HG02943 (cell line): ENCODE data around the gene MFSD8.
A peak's percentile ranks its signal among the peaks of the same experiment; 100 is the strongest.
"Not testable (repeated sequence)": the region's sequence is repeated elsewhere in the genome, so short reads cannot be mapped to it uniquely, and the experiment has no call there.

Source experiments
- ATAC-seq: cut with Tn5 transposase; IDR thresholded peaks from one replicate; pipeline ENCODE4 v1.9.1; 2021; ENCODE audit warnings: mild to moderate bottlenecking, low read depth, moderate library complexity; ENCODE audit not compliant: unreplicated experiment

The MFSD8 gene, protein sequence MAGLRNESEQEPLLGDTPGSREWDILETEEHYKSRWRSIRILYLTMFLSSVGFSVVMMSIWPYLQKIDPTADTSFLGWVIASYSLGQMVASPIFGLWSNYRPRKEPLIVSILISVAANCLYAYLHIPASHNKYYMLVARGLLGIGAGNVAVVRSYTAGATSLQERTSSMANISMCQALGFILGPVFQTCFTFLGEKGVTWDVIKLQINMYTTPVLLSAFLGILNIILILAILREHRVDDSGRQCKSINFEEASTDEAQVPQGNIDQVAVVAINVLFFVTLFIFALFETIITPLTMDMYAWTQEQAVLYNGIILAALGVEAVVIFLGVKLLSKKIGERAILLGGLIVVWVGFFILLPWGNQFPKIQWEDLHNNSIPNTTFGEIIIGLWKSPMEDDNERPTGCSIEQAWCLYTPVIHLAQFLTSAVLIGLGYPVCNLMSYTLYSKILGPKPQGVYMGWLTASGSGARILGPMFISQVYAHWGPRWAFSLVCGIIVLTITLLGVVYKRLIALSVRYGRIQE

GRCh38 chr4:127965062-127965802 lies at the start of gene MFSD8, which contains the start of gene ABHD18:
Gene MFSD8, minus strand, starts transcription at chr4:127965173. Its CDS starts 40 bp downstream, at chr4:127965133.
Gene ABHD18, plus strand, starts transcription at chr4:127965406. Its CDS starts 17,550 bp downstream, at chr4:127982956.
- peak; percentile 97 for ATAC-seq

GRCh38 chr4:128009428-128009827 lies 44.5 kb upstream of the MFSD8 start:
- no peak for ATAC-seq

- ATAC-seq = no peak
These were observed 41.6 kb upstream of the MFSD8 start for GRCh38 chr4:128006592-128006991.

DNA sequence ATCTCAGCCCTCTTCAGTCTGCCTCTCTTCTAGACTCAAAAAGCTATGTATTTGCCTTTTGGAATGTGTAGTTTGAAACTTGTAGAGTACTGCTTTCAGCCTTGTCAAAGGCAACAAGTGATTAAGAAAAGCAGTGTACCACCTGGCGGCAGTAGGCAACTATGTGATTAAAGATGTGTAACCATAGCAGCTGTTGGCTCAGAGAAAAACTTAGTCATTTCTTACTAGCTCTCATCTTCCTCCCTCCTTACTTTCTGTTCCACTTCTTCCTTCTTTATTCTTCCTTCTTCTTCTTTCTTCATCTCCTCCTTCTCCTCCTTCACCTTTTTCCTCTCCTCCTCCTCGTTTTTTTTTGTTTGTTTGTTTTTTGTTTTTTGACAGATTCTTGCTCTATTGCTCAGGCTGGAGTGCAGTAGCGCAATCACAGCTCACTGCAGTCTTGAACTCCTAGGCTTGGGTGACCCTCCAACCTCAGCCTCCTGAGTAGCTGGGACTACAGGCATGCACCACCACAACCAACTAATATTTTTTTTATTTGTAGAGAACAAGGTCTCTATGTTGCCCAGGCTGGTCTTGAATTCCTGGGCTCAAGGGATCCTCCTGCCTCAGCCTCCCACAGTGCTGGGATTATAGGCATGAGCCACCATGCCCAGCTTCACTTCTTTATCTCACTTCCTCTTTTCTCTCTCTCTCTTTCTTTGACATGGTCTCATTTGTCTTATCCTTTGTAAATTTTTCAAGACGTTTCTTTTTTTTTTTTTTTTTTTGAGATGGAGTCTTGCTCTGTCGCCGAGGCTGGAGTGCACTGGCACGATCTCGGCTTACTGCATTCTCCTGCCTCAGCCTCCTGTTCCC lies 32.8 kb upstream of the MFSD8 start:
- ATAC-seq = peak; percentile 99

DNA sequence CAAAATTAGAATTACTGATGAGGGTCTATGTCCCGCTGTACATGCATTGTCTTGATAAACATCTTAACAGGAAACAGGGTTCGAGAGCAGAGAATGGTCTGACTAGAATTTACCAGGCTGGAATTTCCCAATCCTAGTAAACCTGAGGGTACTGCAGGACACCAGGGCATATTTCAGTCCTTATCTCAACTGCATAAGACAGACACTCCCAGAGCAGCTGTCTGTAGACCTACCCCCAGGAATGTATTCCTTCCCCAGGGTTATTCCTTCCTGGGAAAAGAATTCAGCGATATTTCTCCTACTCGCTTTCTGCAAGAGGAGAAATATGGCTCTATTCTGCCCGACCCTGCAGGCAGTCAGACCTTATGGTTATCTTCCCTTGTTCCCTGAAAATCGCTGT lies 31.5 kb upstream of the MFSD8 start:
- ATAC-seq = not testable (repeated sequence)

GRCh38 chr4:127995776-127996175 lies 30.8 kb upstream of the MFSD8 start:
- ATAC-seq = no peak

DNA sequence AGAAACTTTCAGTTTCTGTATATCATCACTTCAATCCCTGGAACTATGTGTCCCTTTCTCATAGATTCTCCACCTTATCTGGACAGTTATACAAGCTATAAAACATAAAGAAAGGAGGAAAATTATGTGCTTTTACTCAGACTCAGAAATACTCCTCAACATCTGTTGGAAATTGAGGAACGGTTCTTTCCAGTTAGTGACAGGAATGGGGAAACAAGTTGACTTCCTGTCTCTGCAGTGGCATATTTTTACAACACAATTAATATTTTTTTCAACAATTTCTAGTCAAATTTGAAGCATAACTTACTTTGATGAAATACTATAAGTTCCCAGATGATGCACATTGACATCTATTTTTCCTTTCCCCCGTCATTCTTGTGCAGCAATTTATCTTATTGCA lies 28.2 kb upstream of the MFSD8 start:
- no peak for ATAC-seq

GRCh38 chr4:127988638-127989037 lies 23.7 kb upstream of the MFSD8 start:
- no peak for ATAC-seq

DNA sequence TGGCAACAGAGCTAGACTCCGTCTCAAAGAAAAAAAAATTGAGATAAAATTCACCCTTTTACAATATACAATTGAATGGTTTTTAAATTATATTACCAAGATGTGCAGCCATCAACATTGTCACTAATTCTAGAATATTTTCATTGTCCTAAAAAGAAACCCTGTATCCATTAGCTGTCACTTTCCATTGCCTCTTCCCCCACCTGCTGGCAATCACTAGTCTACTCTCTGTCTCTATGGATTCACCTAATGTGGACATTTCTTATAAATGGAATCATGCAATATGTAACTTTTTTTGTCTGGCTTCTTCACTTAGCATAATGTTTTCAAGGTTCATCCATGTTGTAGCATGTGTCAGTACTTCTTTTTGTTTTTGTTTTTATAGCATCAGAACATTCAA lies 21.0 kb upstream of the MFSD8 start:
- ATAC-seq = no peak

DNA sequence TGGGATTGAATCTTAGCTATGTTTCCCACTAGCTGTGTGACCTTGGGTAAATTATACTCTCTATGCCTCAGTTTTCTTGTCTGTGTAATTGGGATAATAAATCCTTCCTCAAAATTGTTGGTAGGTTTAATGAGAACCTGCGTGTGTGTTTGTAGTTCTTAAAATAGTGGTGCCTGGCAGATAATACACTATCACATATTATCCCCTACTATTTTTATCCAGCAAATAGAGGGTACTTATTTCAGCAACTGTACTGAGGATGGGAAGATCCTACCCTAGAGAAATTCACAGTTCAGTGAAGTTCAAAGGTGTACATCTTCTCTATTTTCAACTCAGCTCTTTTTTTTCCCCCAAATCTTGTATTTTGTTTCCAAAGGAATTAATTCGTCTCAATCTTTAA lies 17.5 kb upstream of the MFSD8 start:
- no peak for ATAC-seq

DNA sequence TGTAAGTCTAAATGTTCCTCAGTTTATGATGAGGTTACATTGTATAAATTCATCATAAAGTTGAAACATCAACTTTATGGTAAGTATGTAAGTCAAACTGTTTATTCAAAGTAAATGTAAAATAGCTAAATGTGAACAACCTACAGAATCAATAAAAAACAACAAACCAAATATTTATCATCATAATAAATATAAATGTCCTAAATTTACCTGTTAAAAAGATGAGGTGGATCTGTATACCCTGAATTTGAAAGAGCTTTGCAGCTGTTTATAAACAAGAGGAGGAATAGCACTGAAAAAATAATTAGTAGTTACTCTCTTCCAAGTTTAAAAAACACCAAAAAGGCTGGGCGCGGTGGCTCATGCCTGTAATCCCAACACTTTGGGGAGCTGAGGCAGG lies 14.0 kb upstream of the MFSD8 start:
- ATAC-seq = no peak

- no peak for ATAC-seq
These were observed 10.3 kb upstream of the MFSD8 start for GRCh38 chr4:127975121-127975770.

GRCh38 chr4:127970925-127971324 lies 6.0 kb upstream of the MFSD8 start:
- ATAC-seq = not testable (repeated sequence)

GRCh38 chr4:127968586-127968985 lies 3.6 kb upstream of the MFSD8 start:
- ATAC-seq = no peak

GRCh38 chr4:127967141-127967775 lies 2.3 kb upstream of the MFSD8 start:
- ATAC-seq = no peak

GRCh38 chr4:127965803-127966175 lies 816 bp upstream of the MFSD8 start:
- peak; percentile 29 for ATAC-seq

- ATAC-seq = peak; percentile 21
These were observed 429 bp downstream of the MFSD8 start for GRCh38 chr4:127964426-127965061.

- not testable (repeated sequence) for ATAC-seq
These were observed 1.2 kb downstream of the MFSD8 start for GRCh38 chr4:127963633-127964398.
